HFFc6 (cell line): ENCODE data around the gene SUCLG2. TPM values are rescaled to one million over a fixed set of nuclear protein-coding genes. Genes with fewer than 3 reads are reported as not detected.

Experiments used
- DNase-seq: peaks from one replicate; pipeline ENCODE4 v3.0.0-alpha.2; 2018
- H3K27ac Mint-ChIP-seq: 2 replicates; pipeline ENCODE4 v1.8.0; 2020; ENCODE audit warnings: mild to moderate bottlenecking, mixed read lengths
- H3K27me3 Mint-ChIP-seq: 2 replicates; pipeline ENCODE4 v1.8.0; 2021; ENCODE audit warnings: mild to moderate bottlenecking, moderate library complexity, mixed read lengths; ENCODE audit not compliant: insufficient read depth
- H3K36me3 Mint-ChIP-seq: 2 replicates; pipeline ENCODE4 v1.8.0; 2021; ENCODE audit warnings: low read depth, mixed read lengths
- H3K4me1 Mint-ChIP-seq: 2 replicates; pipeline ENCODE4 v1.8.0; 2020; ENCODE audit warnings: low read depth, mixed read lengths
- H3K4me3 Mint-ChIP-seq: 2 replicates; pipeline ENCODE4 v1.8.0; 2020; ENCODE audit warnings: mild to moderate bottlenecking, moderate library complexity, mixed read lengths
- H3K9me3 Mint-ChIP-seq: 2 replicates; pipeline ENCODE4 v1.8.0; 2020; ENCODE audit warnings: mild to moderate bottlenecking, mixed read lengths
- total RNA-seq, 6 experiments: library from RNA; stranded (reverse); fragmentation: NEBNext Ultra II Directional; extraction: Animal tissue kit (Norgen Biotek cat#: 25700); gene quantifications; 2 replicates in 1 of 6; 3 replicates in 5 of 6; pipeline ENCODE4 v1.2.3, GENCODE V29; 2021
- TF ChIP-seq, protein P1 (sequence below): fragments of 200-600 bp; sonication (generic); IDR thresholded peaks from 2 replicates; pipeline ENCODE4 v1.5.0; 2021; ENCODE audit warnings: antibody characterized with exemption, mild to moderate bottlenecking

SUCLG2 gene
- total RNA-seq, 6 experiments from 2014 or later = 50.2 to 81.4 (median 75.2) TPM

DNA sequence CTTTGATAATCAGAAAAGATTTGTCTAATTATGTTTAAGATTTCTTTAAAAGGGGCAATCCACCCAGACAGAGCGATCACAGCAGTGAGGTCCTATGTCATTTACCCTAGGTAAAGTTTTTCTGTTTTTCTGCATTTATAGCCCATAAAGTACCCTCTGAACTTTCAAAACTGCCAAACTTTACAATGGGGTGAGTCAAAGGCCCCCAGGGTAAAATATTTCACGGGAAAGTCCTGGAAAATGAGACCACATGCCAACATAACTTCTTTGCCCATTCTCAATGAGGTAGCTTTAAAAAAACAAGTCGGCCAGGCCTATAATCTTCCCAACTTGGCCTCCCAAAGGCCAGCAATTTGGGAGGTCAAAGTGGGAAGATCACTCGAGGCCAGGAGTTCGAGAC is 53.0 kb downstream of the SUCLG2 start:
- TF ChIP-seq, protein P1, sequence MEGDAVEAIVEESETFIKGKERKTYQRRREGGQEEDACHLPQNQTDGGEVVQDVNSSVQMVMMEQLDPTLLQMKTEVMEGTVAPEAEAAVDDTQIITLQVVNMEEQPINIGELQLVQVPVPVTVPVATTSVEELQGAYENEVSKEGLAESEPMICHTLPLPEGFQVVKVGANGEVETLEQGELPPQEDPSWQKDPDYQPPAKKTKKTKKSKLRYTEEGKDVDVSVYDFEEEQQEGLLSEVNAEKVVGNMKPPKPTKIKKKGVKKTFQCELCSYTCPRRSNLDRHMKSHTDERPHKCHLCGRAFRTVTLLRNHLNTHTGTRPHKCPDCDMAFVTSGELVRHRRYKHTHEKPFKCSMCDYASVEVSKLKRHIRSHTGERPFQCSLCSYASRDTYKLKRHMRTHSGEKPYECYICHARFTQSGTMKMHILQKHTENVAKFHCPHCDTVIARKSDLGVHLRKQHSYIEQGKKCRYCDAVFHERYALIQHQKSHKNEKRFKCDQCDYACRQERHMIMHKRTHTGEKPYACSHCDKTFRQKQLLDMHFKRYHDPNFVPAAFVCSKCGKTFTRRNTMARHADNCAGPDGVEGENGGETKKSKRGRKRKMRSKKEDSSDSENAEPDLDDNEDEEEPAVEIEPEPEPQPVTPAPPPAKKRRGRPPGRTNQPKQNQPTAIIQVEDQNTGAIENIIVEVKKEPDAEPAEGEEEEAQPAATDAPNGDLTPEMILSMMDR = no peak
- Mint-ChIP-seq H3K9me3 (no peaks in the 10 kb centered on the region), H3K4me1 (peaks cover 49% of the 10 kb centered on the region), H3K27me3 (peaks cover 1% of the 10 kb centered on the region; the same call in 1 of the 2 replicates), H3K36me3 (peaks cover 48% of the 10 kb centered on the region), H3K4me3 (no peak overlapping the region), H3K27ac (no peak overlapping the region)
- DNase-seq = no peak

DNA sequence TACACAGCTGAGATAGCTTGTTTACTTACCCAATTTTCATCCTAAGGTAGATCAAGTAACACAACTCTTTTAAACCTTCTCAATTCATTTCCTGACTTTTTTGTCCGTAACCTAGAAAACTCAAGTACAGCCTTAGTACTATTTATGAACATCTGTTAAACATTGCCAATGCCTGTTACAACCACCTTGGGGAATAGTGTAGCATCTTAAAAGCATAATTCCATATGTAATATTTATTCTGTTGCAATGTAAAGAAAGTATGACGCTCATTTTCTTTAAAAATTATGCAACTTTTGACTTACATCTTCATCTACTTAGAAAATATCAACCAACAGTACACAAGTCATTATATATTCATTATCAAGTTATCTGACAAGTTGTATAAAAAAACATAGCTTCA is 54.6 kb downstream of the SUCLG2 start:
- Mint-ChIP-seq H3K4me1 (peaks cover 37% of the 10 kb centered on the region), H3K4me3 (no peak overlapping the region), H3K9me3 (no peaks in the 10 kb centered on the region), H3K36me3 (peaks cover 42% of the 10 kb centered on the region), H3K27me3 (peaks cover 1% of the 10 kb centered on the region; the same call in 1 of the 2 replicates), H3K27ac (no peak overlapping the region)
- DNase-seq = no peak
- TF ChIP-seq, protein P1 = no peak

DNA sequence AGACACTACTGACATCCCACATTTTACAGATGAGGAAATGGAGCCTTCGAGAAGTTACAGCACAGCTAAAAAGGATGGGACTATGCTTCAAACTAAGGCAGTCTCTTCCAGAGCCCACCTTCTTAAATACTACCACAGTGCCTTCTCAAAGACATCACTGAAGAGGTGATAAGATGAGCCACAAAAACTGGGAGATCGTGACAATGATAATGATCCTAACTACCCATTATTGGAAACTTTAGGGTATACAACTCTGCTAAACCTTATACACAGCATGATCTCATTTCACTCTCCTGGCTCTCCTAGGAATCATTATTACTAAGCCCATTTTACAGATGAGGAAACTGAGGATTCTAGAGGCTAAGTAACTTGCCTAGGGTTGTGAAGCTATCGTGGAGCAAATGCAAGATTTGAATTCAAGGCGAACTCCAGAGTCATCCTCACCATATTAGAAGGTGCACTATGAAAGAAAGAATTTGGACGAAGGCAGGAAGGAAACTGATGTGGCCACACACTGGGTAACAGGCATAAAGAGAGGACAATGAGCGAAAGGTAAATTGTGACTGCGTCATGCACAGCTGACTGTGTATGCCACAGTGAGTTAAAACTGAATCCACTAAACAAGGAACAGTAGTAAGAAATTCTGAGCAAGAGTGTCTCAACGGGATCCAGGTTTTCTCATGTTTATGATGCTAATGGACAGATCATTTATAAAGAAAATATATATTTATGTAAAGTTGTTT is 55.4 kb downstream of the SUCLG2 start:
- peaks cover 35% of the 10 kb centered on the region for H3K4me1 Mint-ChIP-seq
- DNase-seq = no peak
- H3K4me3 Mint-ChIP-seq = no peak overlapping the region
- TF ChIP-seq, protein P1 = no peak
- H3K27me3 Mint-ChIP-seq = peaks cover 1% of the 10 kb centered on the region; the same call in 1 of the 2 replicates
- no peak overlapping the region for H3K27ac Mint-ChIP-seq
- peaks cover 36% of the 10 kb centered on the region for H3K36me3 Mint-ChIP-seq
- no peaks in the 10 kb centered on the region for H3K9me3 Mint-ChIP-seq

DNA sequence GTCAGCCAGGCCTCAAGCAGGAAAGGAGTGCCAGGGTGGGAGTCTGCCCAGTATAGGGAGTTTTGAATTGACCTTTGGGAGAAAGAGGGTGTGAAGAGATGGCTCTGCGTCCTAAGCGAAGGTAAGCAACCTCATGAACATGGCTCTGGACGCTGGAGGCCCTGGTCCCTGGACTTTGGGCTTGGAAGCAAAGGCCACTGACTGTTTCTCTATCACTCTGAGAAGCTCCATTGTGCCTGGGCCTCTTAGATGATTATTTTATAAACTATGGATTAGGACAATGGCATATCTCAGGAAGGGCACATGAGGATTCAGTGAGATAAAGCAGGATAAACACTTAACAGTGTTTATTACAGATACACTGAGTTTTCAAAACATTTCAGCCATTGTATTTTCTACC is 59.0 kb downstream of the SUCLG2 start:
- DNase-seq = no peak
- no peak overlapping the region for H3K27ac Mint-ChIP-seq
- peaks cover 39% of the 10 kb centered on the region for H3K36me3 Mint-ChIP-seq
- H3K27me3 Mint-ChIP-seq = no peaks in the 10 kb centered on the region
- H3K9me3 Mint-ChIP-seq = no peaks in the 10 kb centered on the region
- TF ChIP-seq, protein P1 = no peak
- no peak overlapping the region for H3K4me3 Mint-ChIP-seq
- peaks cover 20% of the 10 kb centered on the region for H3K4me1 Mint-ChIP-seq

DNA sequence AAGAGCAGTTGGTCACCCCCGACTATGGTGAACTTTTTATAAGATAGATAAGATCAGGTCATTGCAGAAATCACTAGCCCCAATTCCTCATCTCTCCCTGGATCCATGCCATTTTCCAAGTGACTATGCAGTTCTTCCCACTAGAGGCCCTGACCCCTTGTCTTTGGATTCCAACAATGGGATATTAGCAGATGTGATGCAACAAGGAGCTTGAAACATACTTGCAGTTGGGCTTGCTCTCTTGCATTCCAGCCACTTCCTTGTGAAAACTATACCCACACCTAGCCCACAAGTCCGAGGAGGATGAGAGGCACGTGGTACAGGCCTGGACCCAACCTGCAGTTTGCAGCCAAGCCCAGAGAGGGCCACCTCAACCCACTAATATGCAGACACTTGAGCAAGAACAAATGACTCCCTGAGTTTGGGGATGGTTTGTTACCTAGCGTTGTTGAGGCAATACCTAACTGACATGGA is 60.6 kb downstream of the SUCLG2 start:
- peaks cover 15% of the 10 kb centered on the region for H3K4me1 Mint-ChIP-seq
- H3K9me3 Mint-ChIP-seq = no peaks in the 10 kb centered on the region
- H3K27ac Mint-ChIP-seq = peak overlapping the region; percentile 22
- H3K36me3 Mint-ChIP-seq = peaks cover 26% of the 10 kb centered on the region
- no peaks in the 10 kb centered on the region for H3K27me3 Mint-ChIP-seq
- no peak overlapping the region for H3K4me3 Mint-ChIP-seq
- TF ChIP-seq, protein P1 = peak; percentile 53
- DNase-seq = peak; percentile 66
